ENCODE results near the gene ADGRD1.

The ADGRD1 gene

GRCh38 chr12:131026754-131027153 lies 73.0 kb downstream of the ADGRD1 start:
- DNase-seq, result no peak

DNA sequence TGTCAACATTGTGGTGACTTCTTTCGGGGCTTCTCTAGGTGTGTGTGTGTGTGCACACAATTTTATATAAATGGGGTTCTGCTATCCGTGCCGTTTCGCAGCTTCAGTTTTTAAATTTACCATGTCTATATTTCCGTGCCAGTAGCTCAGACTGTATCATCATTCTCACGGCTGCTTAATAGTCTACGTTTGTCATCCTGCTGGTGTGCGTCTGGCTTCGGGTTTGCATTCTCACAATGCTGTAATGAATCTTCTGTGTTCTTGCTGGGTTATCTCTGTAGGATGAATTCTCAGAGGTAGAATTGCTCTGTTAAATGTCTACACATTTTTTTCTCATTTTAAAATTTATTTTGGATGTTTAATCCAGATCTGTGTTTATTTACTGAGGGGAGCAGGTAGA lies 73.6 kb downstream of the ADGRD1 start:
- DNase-seq, result no peak

DNA sequence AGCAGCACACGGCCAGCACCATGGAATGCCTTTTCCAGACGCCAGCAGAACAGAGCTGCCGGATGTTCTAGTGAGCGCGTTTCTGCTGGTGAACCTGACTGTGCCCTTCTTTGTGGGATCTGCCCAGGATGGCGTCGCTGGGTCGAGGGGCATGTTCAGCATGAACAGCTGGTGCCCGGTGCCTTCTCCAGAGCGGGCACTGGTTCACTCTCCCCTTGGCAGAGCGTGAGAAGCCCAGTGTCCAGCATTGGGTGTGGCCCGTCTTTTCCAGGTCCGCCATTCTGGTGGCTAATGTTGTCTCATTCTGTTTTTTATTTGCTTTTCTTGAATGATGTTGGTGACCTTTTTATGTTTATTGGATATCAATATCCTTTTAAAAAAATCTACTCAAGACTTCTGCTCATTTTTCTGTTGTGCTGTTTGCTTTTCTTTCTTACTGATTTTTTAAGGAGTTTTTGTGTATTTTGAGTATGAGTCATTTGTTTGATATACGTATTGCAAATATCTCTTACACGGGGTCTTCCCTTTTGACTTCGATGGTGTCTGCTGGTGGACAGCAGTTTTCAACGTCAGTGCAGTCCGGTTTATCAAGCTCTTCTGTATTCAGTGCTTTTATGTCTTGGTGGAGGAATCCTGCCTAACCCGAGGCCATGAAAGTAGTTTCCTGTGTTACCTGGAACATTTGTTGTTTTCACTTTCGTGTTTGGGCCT lies 74.3 kb downstream of the ADGRD1 start:
- no peak for DNase-seq

GRCh38 chr12:131028587-131029338 lies 75.1 kb downstream of the ADGRD1 start:
- DNase-seq, result no peak

DNA sequence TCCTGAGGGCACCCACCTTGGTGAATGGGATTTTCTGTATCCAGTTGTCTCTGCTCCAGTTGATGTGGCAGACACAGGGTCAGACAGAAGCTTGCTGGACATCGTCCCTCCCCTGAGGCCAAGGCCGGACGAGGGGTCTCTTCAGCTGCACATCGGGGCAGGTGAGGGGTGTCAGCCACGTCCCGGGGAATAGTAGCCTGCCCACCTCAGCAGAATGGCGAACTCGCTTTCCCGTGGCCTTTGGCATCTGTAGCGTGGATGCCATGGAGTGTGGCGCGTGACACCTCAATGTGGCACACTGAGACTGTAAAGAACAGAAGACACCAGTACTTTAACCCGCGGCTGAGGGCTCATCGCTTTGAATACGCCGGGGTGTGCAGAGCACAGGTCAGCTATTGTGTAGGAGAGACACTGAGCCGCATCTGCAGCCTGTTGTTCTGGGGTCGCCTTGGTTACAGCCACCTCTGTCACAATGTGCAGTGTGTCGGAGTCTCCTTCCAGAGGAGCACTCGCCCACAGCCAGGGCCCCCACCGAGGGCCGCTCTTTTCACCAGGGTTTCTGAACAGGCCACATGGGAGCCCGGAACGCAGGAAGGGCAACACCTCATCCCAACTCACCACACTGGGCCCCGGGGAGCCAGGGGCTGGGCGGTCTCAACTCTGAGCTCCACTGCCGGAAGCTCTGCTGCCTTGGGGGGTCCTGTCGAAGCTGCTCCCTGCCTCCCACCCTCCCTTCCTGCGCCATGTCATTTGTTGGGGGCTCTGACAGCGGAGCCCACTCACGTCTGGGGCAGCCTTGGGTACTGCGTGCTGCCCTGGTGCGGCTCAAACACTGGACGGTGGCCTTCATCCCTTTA lies 77.0 kb downstream of the ADGRD1 start:
- DNase-seq, result no peak

DNA sequence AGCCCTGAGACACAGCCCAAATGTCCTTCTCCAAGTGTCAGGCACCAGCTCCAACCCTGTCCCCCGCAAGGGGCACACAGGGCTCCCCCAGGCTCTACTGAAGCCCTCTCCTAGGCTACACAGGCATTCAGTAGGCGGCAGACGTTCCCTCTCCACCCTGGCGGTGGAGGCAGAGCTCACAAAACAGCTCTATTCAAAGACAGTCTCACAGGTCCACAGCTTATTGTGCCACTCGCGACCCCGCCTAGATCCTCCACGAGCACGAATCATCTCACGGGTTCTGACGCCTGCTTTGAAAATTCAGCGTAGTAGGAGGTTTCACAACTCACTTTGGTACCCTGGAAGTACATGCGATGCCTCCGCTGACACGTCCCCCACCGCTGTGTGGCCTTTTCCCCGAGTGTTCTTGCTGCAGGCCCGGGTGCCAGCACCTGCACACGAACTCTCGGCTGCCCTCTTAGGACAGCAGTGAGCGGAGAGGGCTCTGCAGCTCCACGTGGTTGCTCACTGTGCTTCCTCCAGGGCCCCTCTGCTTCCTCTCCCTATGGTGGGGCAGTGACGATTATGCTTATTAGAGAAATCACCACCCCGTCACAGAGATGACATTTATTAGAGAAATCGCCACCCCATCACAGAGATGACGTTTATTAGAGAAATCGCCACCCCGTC lies 78.5 kb downstream of the ADGRD1 start:
- DNase-seq, result no peak

GRCh38 chr12:131033486-131033885 lies 79.8 kb downstream of the ADGRD1 start:
- no peak for DNase-seq

GRCh38 chr12:131033886-131034482 lies 80.3 kb downstream of the ADGRD1 start:
- DNase-seq, result no peak

DNA sequence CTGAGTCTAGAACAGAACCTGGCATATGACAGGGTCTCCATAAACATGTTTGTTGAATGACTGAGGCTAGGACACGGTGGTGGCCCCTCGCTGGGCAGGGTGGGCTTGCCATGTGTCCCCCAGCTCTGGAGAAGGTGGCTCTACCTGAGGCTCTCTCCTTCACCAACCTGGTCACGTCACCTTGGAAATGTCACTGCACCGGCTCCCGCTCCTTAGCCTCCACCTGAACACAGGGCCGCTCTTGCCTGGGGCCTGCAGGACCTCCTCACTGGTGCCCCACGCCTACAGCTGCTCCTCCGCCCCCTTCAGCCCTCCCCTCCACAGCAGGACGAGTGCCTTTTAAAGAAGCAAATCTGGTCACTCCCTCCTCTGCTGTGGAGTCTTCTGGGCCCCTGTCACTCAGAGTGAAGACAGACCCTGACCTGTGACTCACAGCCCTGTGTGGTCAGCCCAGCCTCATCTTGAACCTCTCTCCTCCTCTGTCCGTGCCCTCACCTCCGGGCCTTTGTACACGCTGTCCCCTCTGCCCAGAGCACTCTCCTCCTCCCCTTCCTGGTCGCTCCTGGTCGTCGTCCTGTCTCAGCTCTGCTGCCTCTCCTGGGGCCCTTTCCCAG lies 81.0 kb downstream of the ADGRD1 start:
- DNase-seq, result no peak

DNA sequence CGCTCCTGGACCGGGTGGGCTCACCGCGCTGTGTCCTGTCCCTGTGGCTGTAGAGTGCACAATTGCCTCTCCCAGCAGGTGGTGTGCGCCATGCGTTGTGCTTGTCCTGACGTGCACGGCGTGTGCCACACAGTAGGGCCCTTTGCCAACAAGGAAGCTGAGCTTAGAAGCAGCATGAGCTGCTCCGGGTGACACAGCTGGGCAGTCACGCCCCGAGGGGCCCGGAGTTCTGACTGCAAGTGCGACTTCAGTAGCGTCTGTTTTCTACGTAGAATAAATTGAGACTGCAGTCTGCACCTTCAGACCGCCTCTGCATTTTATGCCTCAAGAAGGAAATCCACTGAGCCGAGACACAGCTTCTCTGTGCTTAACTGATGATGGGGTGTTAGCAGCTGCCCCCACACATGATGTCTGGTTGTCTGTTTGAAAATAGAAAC lies 81.6 kb downstream of the ADGRD1 start:
- DNase-seq, result no peak

DNA sequence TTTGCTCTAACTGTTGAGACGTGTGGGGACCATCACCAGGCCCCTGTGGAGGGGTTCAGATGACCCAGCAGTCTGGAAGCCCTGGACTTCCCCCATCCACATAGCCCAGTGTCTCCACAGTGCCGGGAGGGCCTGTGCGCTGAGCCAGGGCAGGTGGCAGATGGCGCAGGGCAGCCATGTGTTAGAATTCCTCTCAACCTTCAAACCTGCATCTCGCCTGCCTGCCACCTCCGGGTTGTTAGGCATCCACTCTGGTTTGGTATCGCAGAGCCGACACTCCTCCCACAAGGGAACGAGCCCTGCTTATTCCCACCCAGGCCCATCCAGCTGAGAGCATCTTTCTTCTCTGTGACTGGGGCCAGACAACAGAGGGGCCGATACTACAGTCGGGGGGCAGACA lies 84.5 kb downstream of the ADGRD1 start:
- DNase-seq, result no peak

DNA sequence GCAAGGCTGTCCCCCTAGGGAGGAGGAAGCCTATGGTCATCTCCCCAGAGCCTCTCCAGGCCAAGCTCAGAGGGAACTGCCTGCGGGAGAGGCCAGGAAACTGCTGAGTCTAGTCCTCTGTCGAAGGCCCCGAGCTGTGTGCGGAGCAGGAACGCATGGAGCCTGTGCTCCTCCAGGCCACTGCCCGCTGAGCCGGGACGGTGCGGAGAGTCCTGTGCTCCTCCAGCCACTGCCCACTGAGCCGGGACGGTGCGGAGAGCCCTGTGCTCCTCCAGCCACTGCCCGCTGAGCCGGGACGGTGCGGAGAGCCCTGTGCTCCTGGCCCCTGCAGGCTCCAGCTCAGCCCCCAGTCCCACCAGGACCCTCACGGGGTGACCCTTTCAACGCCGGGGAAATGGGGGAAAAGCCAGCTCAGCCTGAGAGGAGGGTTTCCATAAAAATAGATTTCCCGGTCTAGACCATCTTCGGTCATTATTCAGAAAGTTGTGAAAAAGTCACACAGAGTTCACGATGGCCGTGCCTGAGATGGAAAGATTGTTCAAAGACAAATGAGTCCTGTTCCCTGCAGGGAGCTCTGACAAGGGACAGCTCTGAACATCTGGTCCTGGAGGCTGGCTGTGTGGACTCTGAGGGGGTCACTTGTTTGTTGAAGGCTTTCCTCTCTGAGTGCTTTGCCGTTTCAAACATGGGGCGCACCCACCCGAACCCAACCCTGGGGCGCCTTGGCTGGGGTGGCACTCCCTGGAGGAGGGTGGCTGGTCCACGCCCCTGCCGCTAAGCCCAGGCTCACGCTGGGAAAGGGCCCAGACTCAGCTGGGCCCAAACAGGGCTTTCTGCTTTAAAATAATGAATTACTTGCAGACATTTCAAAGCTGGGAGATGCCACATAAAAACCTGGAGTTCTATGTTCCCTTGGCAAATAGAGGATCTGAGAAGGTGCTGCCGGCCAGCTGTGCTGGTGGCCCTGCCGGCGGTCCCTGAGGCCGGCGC lies 85.5 kb downstream of the ADGRD1 start:
- no peak for DNase-seq

- no peak for DNase-seq
Observed at GRCh38 chr12:131040491-131040890, 86.8 kb downstream of the ADGRD1 start.

DNA sequence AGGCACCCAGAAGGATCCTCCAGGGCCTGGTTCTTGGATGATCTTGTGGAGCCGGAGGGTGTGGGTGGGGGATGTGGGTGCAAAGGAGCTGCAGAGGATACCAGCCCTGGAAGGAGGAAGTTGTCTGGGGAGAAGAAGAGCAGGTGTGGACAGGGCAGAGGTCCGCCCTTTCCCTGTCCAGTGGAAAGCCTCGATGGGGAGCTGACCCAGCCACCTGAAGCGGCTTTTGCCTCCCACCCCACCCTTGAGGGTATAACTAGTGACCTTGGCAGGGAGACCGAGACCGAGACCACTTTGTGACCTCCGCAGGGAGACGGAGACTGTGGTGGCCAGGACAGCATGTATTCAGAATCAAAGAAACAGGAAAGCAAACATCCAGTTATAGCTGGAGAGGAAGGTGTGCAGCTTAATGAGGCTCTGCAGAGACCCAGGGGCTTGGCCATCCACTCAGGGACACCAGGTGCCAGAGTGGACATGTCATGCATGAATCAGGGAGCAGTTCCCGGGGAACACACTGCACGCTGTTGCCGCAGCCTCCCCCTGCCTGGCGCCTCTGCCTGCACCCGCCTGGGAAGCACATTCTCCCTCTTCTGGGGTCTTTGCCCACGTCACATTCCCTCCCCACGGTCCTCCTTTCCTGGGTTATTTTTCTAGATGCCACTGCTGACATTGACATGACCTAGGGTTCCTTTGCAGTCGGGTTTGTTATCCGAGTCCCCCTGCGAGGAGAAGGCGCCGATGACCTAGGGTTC lies 87.7 kb downstream of the ADGRD1 start:
- no peak for DNase-seq

GRCh38 chr12:131041968-131042833 lies 88.5 kb downstream of the ADGRD1 start:
- no peak for DNase-seq

DNA sequence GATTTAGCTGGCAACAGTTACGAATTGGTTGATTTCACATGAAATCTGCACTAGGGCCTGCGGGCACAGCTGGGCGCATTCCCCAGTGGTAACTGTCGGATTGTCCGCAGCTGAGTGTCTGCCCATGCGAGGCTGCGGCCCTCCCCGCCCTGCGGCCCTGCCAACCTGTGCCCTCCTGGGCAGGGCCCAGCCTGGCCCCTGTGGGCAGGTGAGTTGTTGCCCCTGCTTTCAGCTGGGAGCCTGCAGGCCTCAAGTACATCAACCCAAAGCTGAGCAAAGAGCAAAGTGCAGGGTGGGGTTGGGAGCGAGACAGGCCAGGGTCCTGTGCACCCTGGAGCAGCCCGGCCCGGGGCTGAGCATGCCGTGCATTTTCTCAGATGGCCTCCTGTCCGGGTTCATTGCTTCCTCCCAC lies 89.1 kb downstream of the ADGRD1 start:
- no peak for DNase-seq

DNA sequence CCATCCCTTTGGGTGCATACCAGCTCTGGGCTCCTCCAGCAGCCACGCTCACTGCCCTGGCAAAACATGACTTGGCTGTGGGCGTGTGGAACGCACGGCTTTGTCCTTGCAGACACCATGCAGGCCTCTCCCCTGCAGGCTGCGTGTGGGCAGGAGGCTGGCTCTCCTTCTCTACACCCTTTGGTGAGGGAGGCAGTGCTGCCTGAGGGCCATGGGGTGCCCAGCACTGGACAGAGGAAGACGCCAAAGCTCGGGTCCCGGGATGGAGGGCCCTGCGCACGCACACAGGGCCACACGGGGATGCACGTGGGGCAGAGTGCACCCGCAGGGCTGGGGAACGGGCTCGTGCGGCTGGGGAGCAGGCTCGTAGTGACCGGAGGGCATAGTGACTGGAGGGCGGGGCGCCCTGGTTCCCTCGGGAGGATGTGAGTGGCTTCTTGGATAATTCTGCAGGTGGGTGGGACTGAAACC lies 89.7 kb downstream of the ADGRD1 start:
- no peak for DNase-seq

GRCh38 chr12:131044136-131044535 lies 90.4 kb downstream of the ADGRD1 start:
- no peak for DNase-seq
